K562 (cell line): Measurements from ENCODE around the gene TARS2. TPM values are rescaled to one million over a fixed set of nuclear protein-coding genes. Genes with fewer than 3 reads are reported as not detected.

ENCODE experiments used
- ARID4B ChIP-seq: sonication (generic); formaldehyde crosslinking; IDR thresholded peaks from 2 replicates; pipeline ENCODE4 v1.8.0; 2022; ENCODE audit warnings: mild to moderate bottlenecking, missing genetic modification reagents
- ESRRA ChIP-seq: fragments of 450-650 bp; IDR thresholded peaks from 2 replicates; pipeline ENCODE4 v1.6.1; 2014; ENCODE audit warnings: low read depth, mild to moderate bottlenecking, moderate library complexity, borderline replicate concordance
- KAT8 ChIP-seq: fragments of 450-650 bp; IDR thresholded peaks from 2 replicates; pipeline ENCODE4 v1.6.1; 2016; ENCODE audit warnings: low read depth, mild to moderate bottlenecking
- MEF2D ChIP-seq: conservative IDR thresholded peaks from 2 replicates; pipeline ENCODE4 v1.6.1; 2016; ENCODE audit warnings: low read depth, missing genetic modification characterization, missing compliant biosample characterization
- MXI1 ChIP-seq: IDR thresholded peaks from 2 replicates; pipeline ENCODE4 v1.6.1; 2011; ENCODE audit warnings: low read depth, mild to moderate bottlenecking, improper control_type of control experiment, low read length
- NFE2 ChIP-seq: IDR thresholded peaks from 2 replicates; pipeline ENCODE4 v1.6.1; 2014; ENCODE audit warnings: antibody characterized with exemption, low read depth
- NFE2L1 ChIP-seq: fragments of 450-650 bp; IDR thresholded peaks from 2 replicates; pipeline ENCODE4 v1.6.1; 2016; ENCODE audit warnings: missing genetic modification characterization, low read depth, mild to moderate bottlenecking, missing compliant biosample characterization, moderate library complexity, borderline replicate concordance
- RAD21 ChIP-seq, 2 experiments: fragments of 250-450 bp in 1 of 2; fragments of 450-650 bp in 1 of 2; sonication (Bioruptor Pico) in 1 of 2; formaldehyde crosslinking in 1 of 2; IDR thresholded peaks in 1 of 2; conservative IDR thresholded peaks in 1 of 2; 2 replicates each; pipeline versions ENCODE4 v1.4.0 to v1.8.0; 2020 to 2022; ENCODE audit warnings: mild to moderate bottlenecking in 2 of 2, moderate library complexity in 1 of 2
- RBM39 ChIP-seq: fragments of 200-400 bp; formaldehyde crosslinking; optimal IDR thresholded peaks from 2 replicates; pipeline ENCODE3; 2018; ENCODE audit warnings: low read depth, low read length
- SIX5 ChIP-seq, 2 experiments: IDR thresholded peaks; 2 replicates each; pipeline ENCODE4 v1.6.1; 2011; ENCODE audit warnings: low read length in 2 of 2, borderline replicate concordance in 1 of 2, low read depth in 1 of 2, mild to moderate bottlenecking in 1 of 2, moderate library complexity in 1 of 2; ENCODE audit not compliant: insufficient read depth in 1 of 2
- STAT5A ChIP-seq: IDR thresholded peaks from 2 replicates; pipeline ENCODE4 v1.6.1; 2012; ENCODE audit warnings: low read length, inconsistent platforms, borderline replicate concordance
- TCF15 ChIP-seq: fragments of 250-450 bp; sonication (Bioruptor Pico); IDR thresholded peaks from 2 replicates; pipeline ENCODE4 v1.8.0; 2022; ENCODE audit warnings: moderate library complexity, mild to moderate bottlenecking, inconsistent platforms
- THRAP3 ChIP-seq: fragments of 450-650 bp; IDR thresholded peaks from 2 replicates; pipeline ENCODE4 v1.6.1; 2016; ENCODE audit warnings: mild to moderate bottlenecking, inconsistent platforms, borderline replicate concordance
- ZNF197 ChIP-seq: fragments of 200-800 bp; sonication (Bioruptor generic); IDR thresholded peaks from 2 replicates; pipeline ENCODE4 v1.6.1; 2016; ENCODE audit warnings: low read depth, missing genetic modification characterization, missing compliant biosample characterization
- ZNF274 ChIP-seq: IDR thresholded peaks from 2 replicates; pipeline ENCODE4 v1.6.1; 2011; ENCODE audit warnings: low read depth, mild to moderate bottlenecking, low read length, moderate library complexity, borderline replicate concordance
- ZNF311 ChIP-seq: fragments of 250-450 bp; sonication (Bioruptor Pico); IDR thresholded peaks from 2 replicates; pipeline ENCODE4 v1.4.0; 2020; ENCODE audit warnings: mild to moderate bottlenecking, moderate library complexity
- ZNF592 ChIP-seq: fragments of 450-650 bp; IDR thresholded peaks from 2 replicates; pipeline ENCODE4 v1.6.1; 2017; ENCODE audit warnings: antibody characterized with exemption, mild to moderate bottlenecking
- polyA plus RNA-seq, 8 experiments: library from polyadenylated mRNA; depleted of rRNA in 4 of 8; stranded (reverse) in 5 of 8; unstranded in 3 of 8; fragments of >200 nt; fragmentation: Nextera tagmentation in 2 of 8; fragmentation: Illumina TruSeq in 1 of 8; extraction: Ambion mirVana in 2 of 8; extraction: Trizol in 1 of 8; gene quantifications; 2 replicates each; pipeline versions ENCODE4 v1.2.1 to v1.2.3, GENCODE V29; 2011 to 2014; ENCODE audit warnings: inconsistent platforms in 1 of 8, missing spikeins in 1 of 8
- total RNA-seq, 7 experiments: library from RNA; depleted of rRNA in 6 of 7; stranded (reverse); fragments of >200 nt in 6 of 7; fragmentation: Illumina TruSeq in 2 of 7; extraction: Trizol in 2 of 7; gene quantifications; 2 replicates each; pipeline versions ENCODE4 v1.2.1 to v1.2.3, GENCODE V29; 2011 to 2021; ENCODE audit warnings: low replicate concordance in 1 of 7

Gene TARS2
- total and polyA plus RNA-seq, 9 of the 15 experiments (the other 6 are each of a cell fraction or from before 2014, with no cell fraction given) = 17.0 to 64.2 (median 39.4) TPM

GRCh38 chr1:150537732-150538684 lies 50.8 kb downstream of the TARS2 start (continued):
- TF ChIP-seq ARID4B = no peak
- no peak for TF ChIP-seq NFE2
- no peak for TF ChIP-seq MXI1
- TF ChIP-seq ZNF592 = 0 out of 2 replicates have a peak, but pooled peaks have one; percentile 39
- TF ChIP-seq THRAP3 = no peak
- no peak for TF ChIP-seq ZNF311 (CRISPR knock-in tag)
- TF ChIP-seq SIX5 (IDR thresholded peaks at IDR 0.05; ENCODE audit: borderline replicate concordance in 1 of 2, insufficient read depth in 1 of 2, low read depth in 1 of 2, low read length in 2 of 2) = no peak
- TF ChIP-seq RAD21 (CRISPR knock-in tag; conservative IDR thresholded peaks at IDR 0.05 in 1 of 2, IDR thresholded peaks at IDR 0.05 in 1 of 2) = peak in 1 of 2 experiments; percentile 31; a peak in 1 of 4 replicates
- TF ChIP-seq KAT8 = no peak
- TF ChIP-seq RBM39 = no peak
- TF ChIP-seq STAT5A = no peak
- TF ChIP-seq ZNF274 = no peak
- no peak for TF ChIP-seq NFE2L1 (tag)
- no peak for TF ChIP-seq MEF2D (tag)
- TF ChIP-seq ZNF197 (CRISPR knock-in tag) = no peak
- no peak for TF ChIP-seq ESRRA
- TF ChIP-seq TCF15 = no peak
